Stimulated activated CD4-positive, alpha-beta T cell treated with anti-CD3 and anti-CD28 coated beads, TNF-alpha, amount 100 ng/mL, for 24 hours (primary cell): ENCODE measurements around the gene HMCN2.

Experiments
- DNase-seq, 3 experiments: peaks; one replicate each; pipeline ENCODE4 v3.0.0-alpha.2; 2020; ENCODE audit warnings: low read depth in 3 of 3

The HMCN2 gene

GRCh38 chr9:130288926-130289690, 23.5 kb downstream of the HMCN2 start:
- DNase-seq = no peak

GRCh38 chr9:130289711-130290241, 24.2 kb downstream of the HMCN2 start:
- DNase-seq = no peak

- no peak for DNase-seq
These were observed 25.0 kb downstream of the HMCN2 start for GRCh38 chr9:130290291-130291181.

GRCh38 chr9:130291474-130291873, 25.9 kb downstream of the HMCN2 start:
- no peak for DNase-seq

- no peak for DNase-seq
These were observed 26.5 kb downstream of the HMCN2 start for GRCh38 chr9:130292106-130292505.

GRCh38 chr9:130294664-130295063, 29.1 kb downstream of the HMCN2 start:
- DNase-seq = no peak

GRCh38 chr9:130295431-130295830, 29.9 kb downstream of the HMCN2 start:
- DNase-seq = no peak

GRCh38 chr9:130295945-130296782, 30.6 kb downstream of the HMCN2 start:
- DNase-seq = no peak

- no peak for DNase-seq
These were observed 31.2 kb downstream of the HMCN2 start for GRCh38 chr9:130296783-130297055.

- DNase-seq = no peak
These were observed 31.8 kb downstream of the HMCN2 start for GRCh38 chr9:130297371-130297770.

GRCh38 chr9:130298662-130299279, 33.2 kb downstream of the HMCN2 start:
- DNase-seq = no peak

- DNase-seq = no peak
These were observed 34.4 kb downstream of the HMCN2 start for GRCh38 chr9:130299785-130300615.

- no peak for DNase-seq
These were observed 35.2 kb downstream of the HMCN2 start for GRCh38 chr9:130300739-130301138.

- DNase-seq = no peak
These were observed 36.1 kb downstream of the HMCN2 start for GRCh38 chr9:130301483-130302286.

- DNase-seq = no peak
These were observed 37.4 kb downstream of the HMCN2 start for GRCh38 chr9:130302785-130303612.

GRCh38 chr9:130303613-130304055, 38.1 kb downstream of the HMCN2 start:
- DNase-seq = no peak

GRCh38 chr9:130304116-130304515, 38.6 kb downstream of the HMCN2 start:
- DNase-seq = no peak

- no peak for DNase-seq
These were observed 39.1 kb downstream of the HMCN2 start for GRCh38 chr9:130304643-130305042.

- DNase-seq = no peak
These were observed 39.8 kb downstream of the HMCN2 start for GRCh38 chr9:130305381-130305780.
